Measurements from ENCODE around the gene MT1F. TPM values are rescaled to one million over a fixed set of nuclear protein-coding genes. Genes with fewer than 3 reads are reported as not detected.

Gene MT1F
- total RNA-seq, 4 donors from 2014 or later: 3.2 TPM; not detected in 3

DNA sequence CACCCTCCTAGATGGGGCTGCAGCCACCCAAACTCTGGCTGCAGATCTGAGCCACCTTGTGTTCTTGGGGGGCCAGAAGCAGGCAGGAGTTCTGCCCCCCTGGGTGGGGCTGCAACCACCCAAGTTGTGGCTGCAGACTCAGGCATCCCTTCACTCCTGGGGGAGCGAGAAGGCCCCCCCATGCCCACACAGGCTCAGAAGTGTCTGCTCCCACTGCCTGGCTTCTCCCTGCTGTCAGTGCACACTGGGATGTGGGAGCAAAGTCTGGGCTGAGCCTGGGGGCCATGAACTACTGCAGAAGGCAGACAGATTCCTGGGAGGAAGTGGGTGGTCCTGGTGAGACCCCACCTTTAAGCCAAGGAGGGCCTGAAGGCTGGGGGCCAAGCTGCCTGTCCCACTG lies 37.5 kb downstream of the MT1F start:
- in situ Hi-C loops (cut with MboI; ENCODE audit: low sequenced_read_pairs in 4 of 4): loop anchor here in 1 of 4 donors (25.0 kb wide), 1 partner anchor 283 kb away; no protein-coding TSS in a partner anchor

DNA sequence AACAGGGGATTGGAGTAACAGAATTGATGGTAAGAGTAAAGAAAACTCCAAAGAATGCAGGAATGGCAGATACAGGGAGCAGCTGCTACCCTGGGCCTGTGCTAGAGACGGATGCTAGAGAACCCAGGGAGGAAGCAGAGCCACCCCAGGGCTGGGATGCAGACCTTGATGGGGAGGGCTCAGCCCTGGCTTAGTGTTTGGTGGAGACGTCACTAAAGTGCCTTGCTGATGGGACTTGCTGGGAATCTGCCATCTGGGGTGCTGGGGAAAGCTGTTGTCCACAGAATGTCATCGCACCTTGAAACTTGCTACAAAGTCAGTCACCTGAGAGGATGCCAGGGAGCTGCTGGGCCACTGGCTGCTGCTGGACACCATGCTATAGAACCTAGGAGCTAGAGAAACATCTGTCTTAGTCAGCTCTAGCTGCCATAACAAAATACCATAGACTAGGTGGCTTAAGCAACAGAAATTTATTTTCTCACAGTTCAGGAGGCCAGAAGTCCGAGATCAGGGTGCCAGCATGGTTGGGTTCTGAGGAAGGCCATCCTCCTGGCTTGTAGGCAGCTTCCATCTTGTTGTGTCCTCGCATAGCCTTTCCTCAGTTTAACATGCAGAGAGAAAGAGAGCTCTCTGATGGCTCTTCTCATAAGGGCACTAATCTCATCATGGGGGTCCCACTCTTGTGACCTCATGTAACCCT lies 39.8 kb downstream of the MT1F start:
- Histone ChIP-seq H3K27me3 (no peaks in the 10 kb centered on the region), H3K4me3 (no peak overlapping the region), H3K9me3 (peaks cover 0 to 5% (median 0%) of the 10 kb centered on the region in 3 donors), H3K27ac (no peak overlapping the region), H3K36me3 (no peaks in the 10 kb centered on the region), H3K4me1 (peaks cover 2% of the 10 kb centered on the region in 2 donors)
- in situ Hi-C loops (cut with MboI; ENCODE audit: low sequenced_read_pairs in 4 of 4) (loop anchor here in 1 of 4 donors (25.0 kb wide), 1 partner anchor 285 kb away; no protein-coding TSS in a partner anchor), intact Hi-C loops (cut with DNase I; ENCODE audit: low total_unique reads) (no loop called here)
- ATAC-seq: no peak
- TF ChIP-seq, protein P1, sequence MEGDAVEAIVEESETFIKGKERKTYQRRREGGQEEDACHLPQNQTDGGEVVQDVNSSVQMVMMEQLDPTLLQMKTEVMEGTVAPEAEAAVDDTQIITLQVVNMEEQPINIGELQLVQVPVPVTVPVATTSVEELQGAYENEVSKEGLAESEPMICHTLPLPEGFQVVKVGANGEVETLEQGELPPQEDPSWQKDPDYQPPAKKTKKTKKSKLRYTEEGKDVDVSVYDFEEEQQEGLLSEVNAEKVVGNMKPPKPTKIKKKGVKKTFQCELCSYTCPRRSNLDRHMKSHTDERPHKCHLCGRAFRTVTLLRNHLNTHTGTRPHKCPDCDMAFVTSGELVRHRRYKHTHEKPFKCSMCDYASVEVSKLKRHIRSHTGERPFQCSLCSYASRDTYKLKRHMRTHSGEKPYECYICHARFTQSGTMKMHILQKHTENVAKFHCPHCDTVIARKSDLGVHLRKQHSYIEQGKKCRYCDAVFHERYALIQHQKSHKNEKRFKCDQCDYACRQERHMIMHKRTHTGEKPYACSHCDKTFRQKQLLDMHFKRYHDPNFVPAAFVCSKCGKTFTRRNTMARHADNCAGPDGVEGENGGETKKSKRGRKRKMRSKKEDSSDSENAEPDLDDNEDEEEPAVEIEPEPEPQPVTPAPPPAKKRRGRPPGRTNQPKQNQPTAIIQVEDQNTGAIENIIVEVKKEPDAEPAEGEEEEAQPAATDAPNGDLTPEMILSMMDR (IDR thresholded peaks at IDR 0.05 in 4 of 5, conservative IDR thresholded peaks at IDR 0.05 in 1 of 5): no peak
- DNase-seq: no peak

More for the DNA sequence above, 37.5 kb downstream of the MT1F start:
- no peak for TF ChIP-seq POLR2A (IDR thresholded peaks at IDR 0.05)
- TF ChIP-seq, protein P1 (IDR thresholded peaks at IDR 0.05 in 4 of 5, conservative IDR thresholded peaks at IDR 0.05 in 1 of 5): no peak
- Histone ChIP-seq H3K9me3 (peaks cover 0 to 5% (median 0%) of the 10 kb centered on the region in 3 donors), H3K36me3 (no peaks in the 10 kb centered on the region), H3K4me3 (no peak overlapping the region), H3K27me3 (no peaks in the 10 kb centered on the region), H3K27ac (no peak overlapping the region), H3K4me1 (peaks cover 0 to 5% of the 10 kb centered on the region in 2 donors)
- no peak for DNase-seq
- no peak for ATAC-seq
- intact Hi-C loops (cut with DNase I; ENCODE audit: low total_unique reads): no loop called here

DNA sequence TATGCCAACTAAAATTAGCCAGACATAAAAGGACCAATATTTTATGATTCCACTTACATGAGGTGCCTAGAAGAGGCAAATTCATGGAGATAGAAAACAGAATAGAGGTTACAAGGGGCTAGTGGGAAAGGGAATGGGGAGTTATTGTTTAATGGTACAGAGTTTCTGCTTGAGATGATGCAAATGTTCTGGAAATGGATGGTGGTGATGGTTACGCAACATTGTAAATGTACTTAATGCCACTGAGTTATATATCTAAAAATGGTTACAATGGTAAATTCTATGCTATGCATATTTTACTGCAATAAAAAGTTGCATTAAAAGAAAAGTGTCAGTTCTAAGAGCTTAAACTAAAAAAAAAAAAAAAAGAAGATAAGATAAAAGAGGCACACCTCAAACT lies 42.4 kb downstream of the MT1F start:
- no peaks in the 10 kb centered on the region for H3K27me3 ChIP-seq
- ATAC-seq: no peak
- H3K27ac ChIP-seq: no peak overlapping the region
- H3K9me3 ChIP-seq: peaks cover 0 to 5% (median 0%) of the 10 kb centered on the region in 3 donors
- intact Hi-C loops (cut with DNase I; ENCODE audit: low total_unique reads): no loop called here
- DNase-seq: no peak
- no peaks in the 10 kb centered on the region for H3K36me3 ChIP-seq
- H3K4me3 ChIP-seq: no peak overlapping the region
- TF ChIP-seq, protein P1 (IDR thresholded peaks at IDR 0.05 in 4 of 5, conservative IDR thresholded peaks at IDR 0.05 in 1 of 5): no peak
- no peak for TF ChIP-seq POLR2A (IDR thresholded peaks at IDR 0.05)
- in situ Hi-C loops (cut with MboI; ENCODE audit: low sequenced_read_pairs in 4 of 4): loop anchor here (5.0 to 10.0 kb wide), 5 partner anchors 98 to 185 kb away; no protein-coding TSS in a partner anchor
- H3K4me1 ChIP-seq: peaks cover 0 to 2% of the 10 kb centered on the region in 2 donors

DNA sequence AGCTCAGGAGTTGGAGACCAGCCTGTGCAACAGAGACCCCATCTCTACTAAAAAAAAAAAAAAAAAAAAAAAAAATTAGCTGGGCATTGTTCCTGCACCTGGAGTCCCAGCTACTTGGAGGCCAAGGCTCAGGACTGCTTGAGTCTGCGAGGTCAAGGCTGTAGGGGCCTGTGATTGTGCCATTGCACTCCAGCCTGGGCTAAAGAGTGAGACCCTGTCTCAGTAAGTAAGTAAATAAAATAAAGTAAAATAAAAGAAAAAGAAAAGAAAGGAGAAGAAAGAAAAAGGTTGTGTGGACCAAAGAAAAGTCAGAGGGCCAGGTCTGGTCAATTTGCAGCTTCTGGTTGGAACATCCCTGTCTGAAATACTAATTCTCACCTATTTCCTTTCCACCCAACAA lies 42.9 kb downstream of the MT1F start:
- Histone ChIP-seq H3K9me3 (peaks cover 0 to 5% (median 0%) of the 10 kb centered on the region in 3 donors), H3K4me1 (peaks cover 0 to 2% of the 10 kb centered on the region in 2 donors), H3K27me3 (no peaks in the 10 kb centered on the region), H3K4me3 (no peak overlapping the region), H3K36me3 (no peaks in the 10 kb centered on the region), H3K27ac (no peak overlapping the region)
- ATAC-seq (no peak), DNase-seq (no peak)
- intact Hi-C loops (cut with DNase I; ENCODE audit: low total_unique reads) (loop anchor here (1.0 kb wide), 1 partner anchor 186 kb away; no protein-coding TSS in a partner anchor), in situ Hi-C loops (cut with MboI; ENCODE audit: low sequenced_read_pairs in 4 of 4) (loop anchor here (5.0 to 10.0 kb wide), 5 partner anchors 98 to 186 kb away; no protein-coding TSS in a partner anchor)
- TF ChIP-seq POLR2A (IDR thresholded peaks at IDR 0.05): no peak
- TF ChIP-seq, protein P1 (IDR thresholded peaks at IDR 0.05 in 4 of 5, conservative IDR thresholded peaks at IDR 0.05 in 1 of 5): no peak

Measured in gastrocnemius medialis (tissue), 4 donors.